SK-N-MC (cell line): ENCODE measurements around the gene MUC5B.

Experiments
- EZH2 ChIP-seq: fragments of 200-600 bp; sonication (generic); IDR thresholded peaks from one replicate; pipeline ENCODE4 v1.6.1; 2017; ENCODE audit warnings: antibody characterized with exemption
- POLR2AphosphoS5 ChIP-seq: IDR thresholded peaks from 2 replicates; pipeline ENCODE4 v1.6.1; 2012; ENCODE audit warnings: mild to moderate bottlenecking, low read depth, low read length, borderline replicate concordance

- TF ChIP-seq EZH2 (no peak), POLR2AphosphoS5 (no peak)
Measured at GRCh38 chr11:1201395-1202153, 21.3 kb upstream of the MUC5B start.
